ENCODE results near the gene ADGRG2. TPM values are rescaled to one million over a fixed set of nuclear protein-coding genes. Genes with fewer than 3 reads are reported as not detected.

Gene ADGRG2
- total and polyA plus RNA-seq, 9 of the 15 experiments (the other 6 are each of a cell fraction or from before 2014, with no cell fraction given): 0.03 TPM; not detected in 8

GRCh38 chrX:18984381-18985185 lies 137.7 kb downstream of the ADGRG2 start (continued):
- no peak for TF ChIP-seq AFF4 (CRISPR knock-in tag; IDR thresholded peaks at IDR 0.05)
- no peak for TF ChIP-seq CLOCK (CRISPR knock-in tag; IDR thresholded peaks at IDR 0.05; ENCODE audit: borderline replicate concordance)
- TF ChIP-seq GATA2 (CRISPR knock-in tag; IDR thresholded peaks at IDR 0.05): no peak
- TF ChIP-seq DMBX1 (CRISPR knock-in tag; IDR thresholded peaks at IDR 0.05; ENCODE audit: borderline replicate concordance): no peak
- TF ChIP-seq FOSL1 (tag; conservative IDR thresholded peaks at IDR 0.05): no peak
- no peak for TF ChIP-seq DPF2 (IDR thresholded peaks at IDR 0.05)
- TF ChIP-seq PHF20 (IDR thresholded peaks at IDR 0.05; ENCODE audit: partially characterized antibody): peak; percentile 81
- TF ChIP-seq KLF6 (CRISPR knock-in tag; IDR thresholded peaks at IDR 0.05; ENCODE audit: borderline replicate concordance): no peak
- 0 out of 2 replicates have a peak, but pooled peaks have one; percentile 2 for TF ChIP-seq GTF2E2 (tag; IDR thresholded peaks at IDR 0.05)
- no peak for TF ChIP-seq EHMT2 (IDR thresholded peaks at IDR 0.05)
- TF ChIP-seq RAD21 (CRISPR knock-in tag; conservative IDR thresholded peaks at IDR 0.05 in 1 of 2, IDR thresholded peaks at IDR 0.05 in 1 of 2): no peak
- TF ChIP-seq TARDBP (IDR thresholded peaks at IDR 0.05): no peak
- no peak for TF ChIP-seq NFE2L1 (tag; IDR thresholded peaks at IDR 0.05; ENCODE audit: borderline replicate concordance, low read depth)
- no peak for TF ChIP-seq CREB3 (tag; conservative IDR thresholded peaks at IDR 0.05; ENCODE audit: low read depth)
- no peak for TF ChIP-seq KDM1A (IDR thresholded peaks at IDR 0.05)
- TF ChIP-seq MAX (CRISPR knock-in tag; IDR thresholded peaks at IDR 0.05): no peak
- TF ChIP-seq POLR3G (IDR thresholded peaks at IDR 0.05; ENCODE audit: extremely low read depth, insufficient read length, insufficient replicate concordance): no peak
- TF ChIP-seq SNRNP70 (optimal IDR thresholded peaks at IDR 0.05; ENCODE audit: low read depth, low read length): no peak
- TF ChIP-seq TGIF2 (CRISPR knock-in tag; IDR thresholded peaks at IDR 0.05): no peak

Measured in K562 (cell line).